ENCODE data around the gene CCDC12. TPM values are rescaled to one million over a fixed set of nuclear protein-coding genes. Genes with fewer than 3 reads are reported as not detected.

CCDC12 gene
- total and polyA plus RNA-seq, 9 of the 15 experiments (the other 6 are each of a cell fraction or from before 2014, with no cell fraction given) = 8.9 to 201 (median 86.9) TPM

- TF ChIP-seq ARID3A (IDR thresholded peaks at IDR 0.05; ENCODE audit: borderline replicate concordance, low read depth, low read length) (no peak), THRAP3 (IDR thresholded peaks at IDR 0.05; ENCODE audit: borderline replicate concordance) (no peak), HOXB6 (CRISPR knock-in tag; IDR thresholded peaks at IDR 0.05; ENCODE audit: borderline replicate concordance) (no peak), MCM3 (IDR thresholded peaks at IDR 0.05) (no peak), ZNF583 (CRISPR knock-in tag; IDR thresholded peaks at IDR 0.05) (no peak), DMBX1 (CRISPR knock-in tag; IDR thresholded peaks at IDR 0.05; ENCODE audit: borderline replicate concordance) (no peak)
Observed at GRCh38 chr3:46905661-46906451, 70.7 kb downstream of the CCDC12 start (continued).

- no TSS peak for BruUV-seq (replicated peaks)
- Histone ChIP-seq H3K9me3 (replicated peaks; ENCODE audit: control insufficient read depth, insufficient read depth, low read depth, low read length) (no peaks in the 10 kb centered on the region), H3K4me2 (ENCODE audit: insufficient read depth, low read length) (no peak overlapping the region), H4K20me1 (replicated peaks; ENCODE audit: control insufficient read depth, insufficient read depth, low read length) (peaks cover 6% of the 10 kb centered on the region), H3K79me2 (ENCODE audit: control insufficient read depth, insufficient read depth, low read length) (no peaks in the 10 kb centered on the region), H3K9me1 (ENCODE audit: control insufficient read depth, insufficient read depth, low read length) (peaks cover 4% of the 10 kb centered on the region), H3K36me3 (ENCODE audit: control insufficient read depth, insufficient read depth, low read length) (no peaks in the 10 kb centered on the region), H3K4me3 (no peak overlapping the region), H2AFZ (ENCODE audit: low read depth, low read length) (no peak overlapping the region), H3K27me3 (ENCODE audit: control insufficient read depth in 2 of 2, insufficient read depth in 2 of 2, low read length in 2 of 2) (peaks cover 5 to 35% of the 10 kb centered on the region in 2 experiments; a peak in 3 of 5 replicates), H3K9ac (ENCODE audit: insufficient read depth in 1 of 2, low read depth in 2 of 2, low read length in 2 of 2) (peak overlapping the region in 1 of 2 experiments; percentile 8; a peak in 1 of 4 replicates), H3K4me1 (replicated peaks in 1 of 2; ENCODE audit: control insufficient read depth in 2 of 2, insufficient read depth in 2 of 2, low read length in 2 of 2) (peaks cover 0 to 46% of the 10 kb centered on the region in 2 experiments; a peak in 4 of 5 replicates), H3K27ac (ENCODE audit: extremely low read depth, low read depth, low read length) (no peak overlapping the region)
- ChIA-PET POLR2A (no interaction called here), CTCF (ENCODE audit: low intra/inter-chr PET ratio) (no interaction called here)
- intact Hi-C loops (cut with micrococcal nuclease) = no loop called here
- in situ Hi-C loops (cut with MboI) = no loop called here
- no peak for TF ChIP-seq TOE1 (IDR thresholded peaks at IDR 0.05; ENCODE audit: borderline replicate concordance)
- no peak for TF ChIP-seq TOE1 (CRISPR knock-in tag; IDR thresholded peaks at IDR 0.05; ENCODE audit: borderline replicate concordance, low read depth)
- no peak for TF ChIP-seq SRSF9 (IDR thresholded peaks at IDR 0.05; ENCODE audit: borderline replicate concordance, low read depth, low read length)
- TF ChIP-seq, protein P1, sequence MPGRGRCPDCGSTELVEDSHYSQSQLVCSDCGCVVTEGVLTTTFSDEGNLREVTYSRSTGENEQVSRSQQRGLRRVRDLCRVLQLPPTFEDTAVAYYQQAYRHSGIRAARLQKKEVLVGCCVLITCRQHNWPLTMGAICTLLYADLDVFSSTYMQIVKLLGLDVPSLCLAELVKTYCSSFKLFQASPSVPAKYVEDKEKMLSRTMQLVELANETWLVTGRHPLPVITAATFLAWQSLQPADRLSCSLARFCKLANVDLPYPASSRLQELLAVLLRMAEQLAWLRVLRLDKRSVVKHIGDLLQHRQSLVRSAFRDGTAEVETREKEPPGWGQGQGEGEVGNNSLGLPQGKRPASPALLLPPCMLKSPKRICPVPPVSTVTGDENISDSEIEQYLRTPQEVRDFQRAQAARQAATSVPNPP (IDR thresholded peaks at IDR 0.05; ENCODE audit: borderline replicate concordance, insufficient read depth, insufficient read length) = no peak
- TF ChIP-seq COPS2 (conservative IDR thresholded peaks at IDR 0.05) = no peak
- TF ChIP-seq ZNF239 (CRISPR knock-in tag; IDR thresholded peaks at IDR 0.05) = no peak
- no peak for TF ChIP-seq ZNF124 (CRISPR knock-in tag; IDR thresholded peaks at IDR 0.05)
- no peak for TF ChIP-seq ZNF431 (CRISPR knock-in tag; IDR thresholded peaks at IDR 0.05)
- DNase-seq (ENCODE audit: extremely low read depth in 1 of 4, low spot score in 3 of 4) = no peak
- no peak for ATAC-seq
- 3% methylated on average over 3 of the region's 3 CpGs for WGBS (ENCODE audit: insufficient coverage, low coverage, missing lambda C conversion rate)
- FAIRE-seq = no peak
Observed at GRCh38 chr3:46905213-46905560, 71.4 kb downstream of the CCDC12 start.
